GM12875 (cell line): Measurements from ENCODE around the gene PPM1L.

ENCODE experiments used
- H3K4me3 ChIP-seq: one replicate; pipeline ENCODE4 v1.5.1; 2011; ENCODE audit warnings: low read depth, low read length, control low read depth
- CTCF ChIP-seq: IDR thresholded peaks from 2 replicates; pipeline ENCODE4 v1.5.1; 2011; ENCODE audit warnings: low read depth, mild to moderate bottlenecking, control low read depth, inconsistent platforms, low read length, moderate library complexity, borderline replicate concordance; ENCODE audit not compliant: insufficient read depth

The PPM1L gene

DNA sequence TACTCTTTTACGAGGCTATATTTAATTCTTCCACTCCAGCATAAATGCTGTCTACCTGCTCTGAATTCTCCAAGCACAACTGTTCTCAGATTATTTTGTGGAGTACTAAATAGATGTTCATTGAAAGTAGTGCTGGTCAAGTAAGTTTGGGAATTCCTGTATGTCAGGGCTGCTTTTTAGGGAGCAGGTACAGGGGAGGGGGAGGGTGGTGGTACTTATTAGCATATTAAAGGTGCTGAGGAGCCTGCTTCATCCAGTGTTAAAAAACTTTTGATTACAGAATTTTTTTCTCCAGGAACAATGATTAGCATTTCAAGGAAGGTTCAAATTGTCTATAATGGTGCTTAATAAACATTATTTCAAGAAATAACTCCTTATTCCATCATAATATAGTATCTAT, 59.2 kb downstream of the PPM1L start:
- no peak for TF ChIP-seq CTCF
- H3K4me3 ChIP-seq, result no peak overlapping the region

DNA sequence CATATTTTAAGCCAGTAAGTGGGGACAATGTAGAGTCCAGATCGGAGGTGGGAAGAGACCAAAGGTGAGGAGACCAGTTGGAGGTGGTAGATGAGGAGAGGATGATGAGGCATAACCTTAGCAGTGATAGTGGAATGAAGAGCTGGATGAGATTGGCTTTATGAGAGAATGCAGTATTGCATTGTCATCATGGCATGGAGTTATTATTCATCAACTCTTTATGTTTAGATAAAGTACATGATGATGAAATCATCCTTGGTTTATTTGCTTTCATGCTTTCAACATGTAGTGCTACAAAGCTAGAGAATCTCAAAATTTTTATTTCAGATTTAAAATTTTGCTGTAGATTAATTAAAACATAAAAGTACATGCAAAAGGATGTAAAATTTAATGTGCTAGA, 64.0 kb downstream of the PPM1L start:
- TF ChIP-seq CTCF, result no peak

GRCh38 chr3:160820430-160820829, 64.4 kb downstream of the PPM1L start:
- TF ChIP-seq CTCF, result no peak

More for the DNA sequence above, 64.0 kb downstream of the PPM1L start:
- no peak overlapping the region for H3K4me3 ChIP-seq

GRCh38 chr3:160822936-160823335, 66.9 kb downstream of the PPM1L start:
- no peak for TF ChIP-seq CTCF

More at GRCh38 chr3:160820430-160820829, 64.4 kb downstream of the PPM1L start:
- no peak overlapping the region for H3K4me3 ChIP-seq

GRCh38 chr3:160825311-160825800, 69.3 kb downstream of the PPM1L start:
- no peak overlapping the region for H3K4me3 ChIP-seq
- TF ChIP-seq CTCF, result no peak

More at GRCh38 chr3:160822936-160823335, 66.9 kb downstream of the PPM1L start:
- H3K4me3 ChIP-seq, result no peak overlapping the region

GRCh38 chr3:160826408-160826807, 70.4 kb downstream of the PPM1L start:
- no peak for TF ChIP-seq CTCF
- H3K4me3 ChIP-seq, result no peak overlapping the region

DNA sequence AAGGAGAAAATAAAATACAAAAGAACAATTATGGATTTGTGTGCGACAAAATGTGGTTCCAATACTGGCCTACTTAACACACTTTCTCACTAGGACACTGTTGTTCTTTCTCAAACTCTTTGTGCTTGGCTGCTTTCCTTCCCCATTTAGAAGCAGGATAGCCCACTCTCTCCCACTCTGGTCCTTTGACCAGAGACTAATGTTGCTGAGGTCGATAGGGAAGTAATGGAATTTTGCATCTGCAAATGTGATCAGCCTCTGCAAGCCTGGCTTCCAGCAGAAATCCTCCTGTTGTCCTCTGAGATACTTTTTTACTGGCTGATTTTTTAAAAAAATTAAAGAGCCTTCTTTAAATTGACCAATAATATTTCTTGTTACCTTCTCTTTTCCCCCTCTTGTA, 71.0 kb downstream of the PPM1L start:
- no peak overlapping the region for H3K4me3 ChIP-seq
- no peak for TF ChIP-seq CTCF
